ENCODE results near the gene KIF3A.

GRCh38 chr5:132708645-132709044 lies 28.7 kb downstream of the KIF3A start:
- TF ChIP-seq, protein P1, sequence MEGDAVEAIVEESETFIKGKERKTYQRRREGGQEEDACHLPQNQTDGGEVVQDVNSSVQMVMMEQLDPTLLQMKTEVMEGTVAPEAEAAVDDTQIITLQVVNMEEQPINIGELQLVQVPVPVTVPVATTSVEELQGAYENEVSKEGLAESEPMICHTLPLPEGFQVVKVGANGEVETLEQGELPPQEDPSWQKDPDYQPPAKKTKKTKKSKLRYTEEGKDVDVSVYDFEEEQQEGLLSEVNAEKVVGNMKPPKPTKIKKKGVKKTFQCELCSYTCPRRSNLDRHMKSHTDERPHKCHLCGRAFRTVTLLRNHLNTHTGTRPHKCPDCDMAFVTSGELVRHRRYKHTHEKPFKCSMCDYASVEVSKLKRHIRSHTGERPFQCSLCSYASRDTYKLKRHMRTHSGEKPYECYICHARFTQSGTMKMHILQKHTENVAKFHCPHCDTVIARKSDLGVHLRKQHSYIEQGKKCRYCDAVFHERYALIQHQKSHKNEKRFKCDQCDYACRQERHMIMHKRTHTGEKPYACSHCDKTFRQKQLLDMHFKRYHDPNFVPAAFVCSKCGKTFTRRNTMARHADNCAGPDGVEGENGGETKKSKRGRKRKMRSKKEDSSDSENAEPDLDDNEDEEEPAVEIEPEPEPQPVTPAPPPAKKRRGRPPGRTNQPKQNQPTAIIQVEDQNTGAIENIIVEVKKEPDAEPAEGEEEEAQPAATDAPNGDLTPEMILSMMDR (IDR thresholded peaks at IDR 0.05) = no peak
- no peak for TF ChIP-seq POLR2A (IDR thresholded peaks at IDR 0.05)
